MM.1S (cell line): Measurements from ENCODE around the gene CTCF.

Experiments used
- DNase-seq: peaks from one replicate; pipeline ENCODE4 v3.0.0-alpha.2; 2015
- H2AFZ ChIP-seq: fragments of 300-600 bp; sonication (generic); 2 replicates; pipeline ENCODE4 v1.6.0; 2016; ENCODE audit warnings: antibody characterized with exemption, low read length
- H3F3A ChIP-seq: fragments of 300-600 bp; sonication (generic); 2 replicates; pipeline ENCODE4 v1.6.1; 2016; ENCODE audit warnings: mild to moderate bottlenecking, antibody characterized with exemption, low read length, moderate library complexity, mixed read lengths; ENCODE audit not compliant: insufficient read depth
- H3K27ac ChIP-seq: fragments of 300-600 bp; sonication (generic); 2 replicates; pipeline ENCODE4 v1.5.1; 2016; ENCODE audit warnings: mild to moderate bottlenecking, low read length
- H3K27me3 ChIP-seq: fragments of 300-600 bp; sonication (generic); replicated peaks from 2 replicates; pipeline ENCODE4 v1.6.0; 2016; ENCODE audit warnings: low read length; ENCODE audit not compliant: insufficient read depth
- H3K36me3 ChIP-seq: fragments of 300-600 bp; sonication (generic); replicated peaks from 2 replicates; pipeline ENCODE4 v1.6.1; 2016; ENCODE audit warnings: mild to moderate bottlenecking, low read length, mixed read lengths; ENCODE audit not compliant: insufficient read depth
- H3K4me1 ChIP-seq: fragments of 300-600 bp; sonication (generic); 2 replicates; pipeline ENCODE4 v1.6.1; 2016; ENCODE audit warnings: low read length, mixed read lengths
- H3K4me2 ChIP-seq: fragments of 300-600 bp; sonication (generic); 2 replicates; pipeline ENCODE4 v1.6.0; 2016; ENCODE audit warnings: low read depth, low read length
- H3K4me3 ChIP-seq: fragments of 300-600 bp; sonication (generic); 2 replicates; pipeline ENCODE4 v1.5.1; 2016; ENCODE audit warnings: low read length, mixed read lengths
- H3K79me2 ChIP-seq: fragments of 300-600 bp; sonication (generic); 2 replicates; pipeline ENCODE4 v1.6.1; 2016; ENCODE audit warnings: mixed run types, low read length, mixed read lengths
- H3K9ac ChIP-seq: fragments of 300-600 bp; sonication (generic); 2 replicates; pipeline ENCODE4 v1.6.1; 2016; ENCODE audit warnings: low read length, mixed read lengths
- H3K9me2 ChIP-seq: fragments of 300-600 bp; sonication (generic); replicated peaks from 2 replicates; pipeline ENCODE4 v1.6.1; 2016; ENCODE audit warnings: mild to moderate bottlenecking, low read length, mixed read lengths; ENCODE audit not compliant: insufficient read depth
- H3K9me3 ChIP-seq: fragments of 300-600 bp; sonication (generic); replicated peaks from 2 replicates; pipeline ENCODE4 v1.6.1; 2016; ENCODE audit warnings: mild to moderate bottlenecking, low read length, mixed read lengths; ENCODE audit not compliant: insufficient read depth
- H4K20me1 ChIP-seq: fragments of 300-600 bp; sonication (generic); 2 replicates; pipeline ENCODE4 v1.6.1; 2016; ENCODE audit warnings: mild to moderate bottlenecking, low read length, moderate library complexity, mixed read lengths; ENCODE audit not compliant: insufficient read depth
- EZH2 ChIP-seq: fragments of 300-600 bp; sonication (generic); optimal IDR thresholded peaks from 2 replicates; pipeline ENCODE3; 2017; ENCODE audit warnings: low read depth, mild to moderate bottlenecking, antibody characterized with exemption, low read length, mixed read lengths
- EZH2phosphoT487 ChIP-seq: fragments of 300-600 bp; sonication (generic); IDR thresholded peaks from 2 replicates; pipeline ENCODE4 v1.6.1; 2018; ENCODE audit warnings: antibody characterized with exemption, low read length
- TF ChIP-seq, protein P1 (sequence below): fragments of 300-600 bp; sonication (generic); IDR thresholded peaks from 2 replicates; pipeline ENCODE4 v1.5.1; 2016; ENCODE audit warnings: antibody characterized with exemption, low read length, mixed read lengths

Gene CTCF

DNA sequence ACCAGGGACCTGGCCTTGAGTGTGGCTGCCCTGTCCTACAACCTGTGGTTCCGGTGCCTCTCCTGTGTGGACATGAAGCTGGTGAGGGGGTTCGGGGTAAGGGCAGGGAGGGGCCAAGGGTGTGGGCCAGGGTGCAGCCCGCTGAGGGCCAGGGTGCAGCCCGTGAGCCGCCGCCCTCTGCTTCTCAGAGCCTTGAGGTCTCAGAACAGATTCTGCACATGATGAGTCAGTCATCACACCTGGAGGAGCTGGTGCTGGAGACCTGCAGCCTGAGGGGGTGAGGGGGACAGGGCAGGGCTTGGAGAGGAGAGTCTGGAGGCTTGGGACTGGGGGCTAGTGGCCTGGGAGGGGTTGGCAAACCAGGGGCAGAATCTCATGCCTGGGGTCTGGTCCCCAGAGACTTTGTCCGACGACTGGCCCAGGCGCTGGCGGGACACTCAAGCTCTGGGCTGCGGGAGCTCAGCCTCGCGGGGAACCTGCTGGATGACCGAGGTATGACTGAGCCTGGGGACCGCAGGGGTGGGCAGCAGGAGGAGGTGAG is 84.9 kb downstream of the CTCF start:
- Histone ChIP-seq H3K9me2 (no peaks in the 10 kb centered on the region), H3K27me3 (no peaks in the 10 kb centered on the region), H3K4me2 (no peak overlapping the region), H3F3A (no peaks in the 10 kb centered on the region), H4K20me1 (no peaks in the 10 kb centered on the region), H3K27ac (no peak overlapping the region), H2AFZ (no peak overlapping the region), H3K4me1 (peaks cover 8% of the 10 kb centered on the region), H3K4me3 (no peak overlapping the region), H3K9me3 (no peaks in the 10 kb centered on the region), H3K9ac (no peak overlapping the region), H3K36me3 (no peaks in the 10 kb centered on the region), H3K79me2 (peaks cover 30% of the 10 kb centered on the region)
- TF ChIP-seq, protein P1, sequence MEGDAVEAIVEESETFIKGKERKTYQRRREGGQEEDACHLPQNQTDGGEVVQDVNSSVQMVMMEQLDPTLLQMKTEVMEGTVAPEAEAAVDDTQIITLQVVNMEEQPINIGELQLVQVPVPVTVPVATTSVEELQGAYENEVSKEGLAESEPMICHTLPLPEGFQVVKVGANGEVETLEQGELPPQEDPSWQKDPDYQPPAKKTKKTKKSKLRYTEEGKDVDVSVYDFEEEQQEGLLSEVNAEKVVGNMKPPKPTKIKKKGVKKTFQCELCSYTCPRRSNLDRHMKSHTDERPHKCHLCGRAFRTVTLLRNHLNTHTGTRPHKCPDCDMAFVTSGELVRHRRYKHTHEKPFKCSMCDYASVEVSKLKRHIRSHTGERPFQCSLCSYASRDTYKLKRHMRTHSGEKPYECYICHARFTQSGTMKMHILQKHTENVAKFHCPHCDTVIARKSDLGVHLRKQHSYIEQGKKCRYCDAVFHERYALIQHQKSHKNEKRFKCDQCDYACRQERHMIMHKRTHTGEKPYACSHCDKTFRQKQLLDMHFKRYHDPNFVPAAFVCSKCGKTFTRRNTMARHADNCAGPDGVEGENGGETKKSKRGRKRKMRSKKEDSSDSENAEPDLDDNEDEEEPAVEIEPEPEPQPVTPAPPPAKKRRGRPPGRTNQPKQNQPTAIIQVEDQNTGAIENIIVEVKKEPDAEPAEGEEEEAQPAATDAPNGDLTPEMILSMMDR = no peak
- TF ChIP-seq EZH2 (no peak), EZH2phosphoT487 (no peak)
- no peak for DNase-seq

DNA sequence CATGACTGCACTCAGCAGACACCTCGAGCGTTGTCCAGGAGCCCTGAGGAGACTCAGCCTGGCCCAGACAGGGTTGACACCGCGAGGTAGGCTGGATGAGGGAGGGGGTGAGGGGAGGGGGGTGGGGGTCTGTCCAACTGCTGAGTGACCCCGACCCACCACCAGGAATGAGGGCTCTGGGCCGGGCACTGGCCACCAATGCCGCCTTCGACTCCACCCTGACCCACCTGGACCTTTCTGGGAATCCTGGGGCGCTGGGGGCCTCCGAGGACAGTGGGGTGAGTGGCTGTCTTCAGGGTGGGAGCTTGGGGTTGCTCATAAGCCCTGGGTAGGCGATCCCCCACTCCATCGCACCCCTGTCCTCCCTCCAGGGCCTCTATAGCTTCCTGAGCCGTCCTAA is 85.4 kb downstream of the CTCF start:
- H3F3A ChIP-seq = no peaks in the 10 kb centered on the region
- TF ChIP-seq EZH2phosphoT487 = no peak
- no peak for TF ChIP-seq EZH2
- TF ChIP-seq, protein P1 = no peak
- no peaks in the 10 kb centered on the region for H3K9me3 ChIP-seq
- no peaks in the 10 kb centered on the region for H3K27me3 ChIP-seq
- H3K4me2 ChIP-seq = no peak overlapping the region
- no peak overlapping the region for H3K4me3 ChIP-seq
- no peaks in the 10 kb centered on the region for H3K36me3 ChIP-seq
- H3K4me1 ChIP-seq = peaks cover 8% of the 10 kb centered on the region
- DNase-seq = no peak
- no peak overlapping the region for H3K9ac ChIP-seq
- no peak overlapping the region for H2AFZ ChIP-seq
- no peaks in the 10 kb centered on the region for H3K9me2 ChIP-seq
- H4K20me1 ChIP-seq = no peaks in the 10 kb centered on the region
- H3K79me2 ChIP-seq = peaks cover 30% of the 10 kb centered on the region
- no peak overlapping the region for H3K27ac ChIP-seq

DNA sequence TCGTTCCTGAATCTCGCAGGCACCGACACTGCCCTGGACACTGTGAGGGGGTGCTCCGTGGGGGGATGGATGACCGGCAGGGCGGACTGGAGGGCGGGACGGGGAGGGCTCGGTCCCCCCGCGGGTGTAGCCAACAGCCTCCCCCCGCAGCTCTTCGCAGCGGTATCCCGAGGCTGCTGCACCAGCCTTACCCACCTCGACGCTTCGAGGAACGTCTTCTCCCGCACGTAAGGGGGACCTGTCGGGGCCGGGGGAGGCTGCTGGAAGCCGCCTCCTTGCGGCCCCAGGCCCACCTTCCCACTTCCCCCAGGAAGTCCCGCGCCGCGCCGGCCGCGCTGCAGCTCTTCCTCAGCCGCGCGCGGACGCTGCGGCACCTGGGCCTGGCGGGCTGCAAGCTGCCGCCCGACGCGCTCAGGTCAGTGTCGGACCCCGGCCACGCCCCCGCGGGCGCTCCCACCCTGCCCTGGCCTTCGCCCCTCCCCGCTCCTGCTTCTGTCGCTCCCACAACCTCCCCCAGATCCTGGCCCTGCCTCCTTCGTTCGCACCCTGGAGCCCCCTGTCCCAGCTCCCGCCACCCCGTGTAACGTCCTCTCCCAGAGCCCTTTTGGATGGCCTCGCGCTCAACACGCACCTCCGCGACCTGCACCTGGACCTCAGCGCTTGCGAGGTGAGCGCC is 85.9 kb downstream of the CTCF start:
- Histone ChIP-seq H3K27ac (no peak overlapping the region), H3K9me3 (no peaks in the 10 kb centered on the region), H3K9ac (no peak overlapping the region), H3K4me1 (peaks cover 8% of the 10 kb centered on the region), H4K20me1 (no peaks in the 10 kb centered on the region), H2AFZ (no peak overlapping the region), H3K27me3 (no peaks in the 10 kb centered on the region), H3K4me3 (no peak overlapping the region), H3K36me3 (no peaks in the 10 kb centered on the region), H3K9me2 (no peaks in the 10 kb centered on the region), H3K4me2 (no peak overlapping the region), H3K79me2 (peaks cover 30% of the 10 kb centered on the region), H3F3A (no peaks in the 10 kb centered on the region)
- no peak for DNase-seq
- TF ChIP-seq, protein P1 = no peak
- TF ChIP-seq EZH2phosphoT487 (no peak), EZH2 (no peak)
